Occipital lobe (tissue), 1 donor: ENCODE results near the gene RAB23. TPM values are rescaled to one million over a fixed set of nuclear protein-coding genes. Genes with fewer than 3 reads are reported as not detected.

Experiments used
- total RNA-seq: library from RNA; depleted of rRNA; stranded (reverse); fragments of >200 nt; gene quantifications from one replicate; pipeline ENCODE4 v1.2.3, GENCODE V29; 2014

RAB23 gene
- total RNA-seq, 1 donor from 2014 or later, result 51.3 TPM

Other genes with a start within 250 kb of the RAB23 start
- gene KIAA1586, start 175.6 kb downstream of the RAB23 start, total RNA-seq, result 116 TPM
- 167 TPM for gene ZNF451, start 132.1 kb downstream of the RAB23 start, total RNA-seq
- 3.7 TPM for gene BAG2, start 50.0 kb downstream of the RAB23 start, total RNA-seq
- 25.7 TPM for gene PRIM2, start 95.3 kb upstream of the RAB23 start, total RNA-seq